GM21381 (cell line): ENCODE measurements around the gene FNDC4.
A peak's percentile ranks its signal among the peaks of the same experiment; 100 is the strongest.

Experiments used
- ATAC-seq: cut with Tn5 transposase; IDR thresholded peaks from one replicate; pipeline ENCODE4 v1.9.1; 2021; ENCODE audit warnings: mild to moderate bottlenecking, moderate library complexity; ENCODE audit not compliant: unreplicated experiment

FNDC4 gene

DNA sequence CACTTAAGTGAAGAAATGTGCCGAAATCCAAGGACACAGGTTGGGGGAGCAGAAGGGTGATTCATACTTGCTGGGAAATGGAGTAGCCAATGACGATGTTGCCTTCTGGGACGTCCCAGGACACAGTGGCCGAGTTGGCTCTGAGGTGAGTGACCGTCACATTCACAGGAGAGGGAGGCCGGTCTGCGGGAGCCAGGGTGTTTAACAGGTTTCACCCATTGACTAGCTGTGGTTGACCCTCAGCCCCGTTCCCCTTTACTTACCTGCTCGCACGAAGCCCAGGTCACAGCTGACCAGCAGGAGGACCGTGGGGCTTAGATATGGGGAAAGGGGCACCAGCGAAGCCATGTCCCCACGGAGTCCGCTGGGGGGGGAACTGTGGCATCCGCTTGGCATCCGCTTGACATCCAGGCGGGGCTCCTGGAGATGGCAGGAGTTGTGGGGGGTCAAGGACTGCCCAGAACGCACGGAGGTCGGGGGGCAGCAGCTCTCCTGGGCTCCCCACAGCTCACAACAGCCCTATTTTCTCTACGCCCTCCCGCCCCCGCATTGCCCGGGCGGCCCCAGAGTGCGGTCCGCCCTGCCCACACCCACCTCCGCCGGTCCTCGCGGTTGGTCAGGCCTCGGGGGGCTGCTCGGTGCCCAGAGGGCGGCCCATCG, 586 bp downstream of the FNDC4 start:
- no peak for ATAC-seq

GRCh38 chr2:27493948-27494283, 1.1 kb downstream of the FNDC4 start:
- no peak for ATAC-seq

- ATAC-seq = no peak
Measured at GRCh38 chr2:27492557-27492956, 2.4 kb downstream of the FNDC4 start.

DNA sequence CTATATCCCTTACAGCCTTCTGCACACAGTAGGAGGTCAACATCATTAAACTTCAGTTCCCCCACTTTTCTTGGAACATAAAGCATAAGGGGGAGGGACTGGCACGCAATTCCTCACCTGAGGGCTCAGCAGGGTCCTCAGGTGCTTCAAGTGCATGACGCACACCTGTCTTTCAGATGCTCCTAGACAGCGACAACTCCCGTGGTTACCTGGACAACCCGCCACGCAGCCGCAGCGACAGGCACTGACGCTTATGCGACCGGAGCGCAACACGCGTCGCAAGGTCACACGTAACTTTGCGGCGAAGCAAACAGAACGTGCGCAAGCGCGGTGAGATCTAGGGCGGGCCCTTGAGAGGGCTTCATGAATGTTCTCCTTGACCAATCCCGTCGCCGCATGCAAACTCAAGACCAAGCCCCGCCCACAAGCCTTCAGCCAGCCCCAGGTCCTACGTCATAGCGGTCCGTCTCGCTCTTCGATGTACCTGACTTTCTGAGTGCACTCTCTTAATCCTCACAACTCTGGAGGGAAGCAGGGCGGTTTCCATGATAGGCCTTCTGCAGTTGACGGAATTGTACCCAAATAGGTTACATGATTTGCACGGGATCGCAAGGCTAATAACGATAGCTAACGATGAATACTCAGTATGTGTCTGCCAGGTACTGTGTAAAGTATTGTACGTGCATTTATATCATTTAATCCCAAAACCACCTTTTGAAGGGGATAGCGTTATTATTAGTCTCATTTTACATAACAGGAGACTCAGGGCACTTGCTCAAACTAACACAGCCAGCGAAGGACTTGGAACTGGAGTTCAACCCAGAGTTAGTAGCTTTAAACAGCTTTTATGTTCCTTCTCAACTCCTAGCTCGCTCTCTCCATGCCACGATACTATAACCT, 5.3 kb downstream of the FNDC4 start, which contains the start of gene IFT172:
IFT172 (minus strand) TSS at position 246 of the 900 bp plus-strand sequence; CDS start at position 156, 90 bp downstream.
- peak; percentile 96 for ATAC-seq

GRCh38 chr2:27489118-27489497, 5.9 kb downstream of the FNDC4 start:
- peak; percentile 4 for ATAC-seq

DNA sequence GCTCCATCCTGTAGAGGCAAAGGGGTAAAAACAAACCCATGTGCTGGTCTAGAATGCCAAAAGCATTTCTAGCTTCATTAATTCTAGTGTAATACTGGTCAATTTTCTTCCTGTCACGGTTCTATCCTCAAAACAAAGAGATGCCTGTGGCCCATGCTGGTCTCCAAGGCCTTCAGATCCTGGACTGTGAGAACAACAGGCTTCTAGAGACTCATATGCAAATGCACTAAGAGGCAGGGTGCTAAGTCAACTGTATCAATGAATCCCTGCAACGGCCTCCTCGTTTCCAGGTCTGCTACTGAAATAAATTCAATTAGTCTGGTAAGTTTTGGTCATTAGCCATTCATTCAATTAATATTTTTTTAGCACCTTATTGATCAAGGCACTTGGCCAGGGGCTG, 9.5 kb downstream of the FNDC4 start:
- no peak for ATAC-seq

DNA sequence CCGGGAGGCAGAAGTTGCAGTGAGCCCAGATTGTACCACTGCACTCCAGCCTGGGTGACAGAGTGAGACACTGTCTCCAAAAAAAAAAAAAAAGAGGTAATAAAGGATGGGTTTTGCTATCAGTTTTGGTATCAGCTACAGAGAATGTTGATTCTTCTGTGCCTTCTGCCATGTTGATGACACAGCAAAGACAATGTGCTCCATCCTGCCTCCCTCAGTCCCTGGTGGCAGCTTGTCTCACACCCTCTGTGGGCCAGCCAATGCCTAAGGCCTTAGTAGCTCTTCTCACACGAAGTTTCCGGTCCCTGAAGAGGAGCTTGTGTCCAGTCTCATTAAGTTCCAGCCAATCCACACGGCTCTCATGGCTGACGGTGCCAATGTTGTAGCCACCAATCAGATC, 23.0 kb downstream of the FNDC4 start:
- no peak for ATAC-seq

- no peak for ATAC-seq
Measured at GRCh38 chr2:27464443-27464842, 30.6 kb downstream of the FNDC4 start.

GRCh38 chr2:27461118-27461517, 33.9 kb downstream of the FNDC4 start:
- no peak for ATAC-seq

GRCh38 chr2:27453968-27454367, 41.0 kb downstream of the FNDC4 start:
- ATAC-seq = no peak

DNA sequence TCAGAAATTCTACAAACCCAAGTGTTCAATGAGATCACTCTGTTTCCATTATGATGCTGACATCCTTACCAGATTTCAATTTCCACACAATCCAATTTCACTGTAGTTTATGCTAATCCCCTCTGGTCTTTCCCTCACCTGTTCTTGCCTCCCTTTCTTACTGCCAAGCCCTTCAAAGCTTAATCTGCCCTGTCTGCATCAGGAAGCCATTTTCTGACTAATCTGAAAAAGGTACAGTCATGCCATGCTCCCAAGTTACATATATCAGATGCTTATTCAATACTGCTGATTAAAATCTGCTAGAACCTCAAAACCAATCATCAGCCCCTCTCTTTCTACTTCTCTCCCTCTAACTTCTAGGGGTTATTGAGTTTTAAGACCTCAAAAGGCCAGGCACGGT, 43.9 kb downstream of the FNDC4 start:
- no peak for ATAC-seq

DNA sequence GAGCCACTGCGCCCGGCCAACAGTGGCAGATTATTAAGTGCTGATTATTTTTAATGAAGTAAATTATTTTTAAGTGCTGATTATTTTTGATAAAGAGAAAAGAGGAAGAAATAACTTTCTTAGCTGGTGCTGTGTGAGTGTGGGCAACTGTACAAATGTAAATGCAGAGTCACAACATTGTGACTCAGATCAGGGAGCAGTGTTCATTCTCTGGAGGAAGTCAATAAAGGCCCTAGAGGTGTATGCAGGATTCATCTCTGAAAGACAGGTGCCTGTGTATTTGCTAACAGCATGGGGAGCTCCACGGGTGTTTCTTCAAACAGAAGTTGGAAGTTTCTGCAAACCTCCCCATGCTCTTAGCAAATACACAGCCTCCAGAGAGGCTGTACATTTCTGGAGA, 46.6 kb downstream of the FNDC4 start:
- ATAC-seq = no peak

DNA sequence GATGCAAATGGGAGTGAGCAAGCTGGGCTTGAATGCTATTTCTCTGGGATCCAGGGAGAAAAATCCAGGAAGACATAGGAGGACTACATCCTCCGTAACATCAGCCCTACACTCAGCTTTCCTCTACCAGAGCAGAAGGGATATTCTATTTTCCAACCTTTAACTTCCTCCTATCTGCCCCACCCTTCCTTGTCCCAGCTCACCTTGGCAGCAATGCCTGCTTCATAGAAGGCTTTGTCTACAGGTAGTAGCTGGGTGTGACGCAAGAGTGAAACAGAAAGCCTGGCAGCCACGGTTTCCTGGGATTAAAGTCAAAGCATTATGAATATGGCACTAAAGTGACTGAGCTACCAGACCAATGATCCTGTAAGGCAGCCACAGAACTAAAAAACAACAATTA, 48.9 kb downstream of the FNDC4 start:
- no peak for ATAC-seq

DNA sequence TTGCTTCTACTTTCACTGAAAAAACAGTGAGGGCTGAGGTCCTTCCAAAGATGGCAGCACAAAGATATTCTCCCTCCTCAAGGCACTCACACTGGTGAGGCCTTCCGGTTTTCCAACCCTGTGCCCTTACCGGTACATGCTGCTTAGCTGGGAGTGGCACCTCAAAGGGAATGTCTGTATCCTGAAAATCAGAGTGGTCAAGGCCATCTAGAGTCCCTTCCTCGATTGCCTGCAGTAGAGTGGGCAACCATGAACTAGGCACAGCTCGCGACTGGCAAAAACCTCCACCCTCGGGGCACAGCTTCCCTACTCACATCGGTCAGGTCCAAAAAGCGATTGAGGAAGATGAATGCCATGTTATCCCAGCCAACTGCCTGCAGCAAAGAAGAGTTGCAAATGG, 49.4 kb downstream of the FNDC4 start:
- ATAC-seq = no peak

DNA sequence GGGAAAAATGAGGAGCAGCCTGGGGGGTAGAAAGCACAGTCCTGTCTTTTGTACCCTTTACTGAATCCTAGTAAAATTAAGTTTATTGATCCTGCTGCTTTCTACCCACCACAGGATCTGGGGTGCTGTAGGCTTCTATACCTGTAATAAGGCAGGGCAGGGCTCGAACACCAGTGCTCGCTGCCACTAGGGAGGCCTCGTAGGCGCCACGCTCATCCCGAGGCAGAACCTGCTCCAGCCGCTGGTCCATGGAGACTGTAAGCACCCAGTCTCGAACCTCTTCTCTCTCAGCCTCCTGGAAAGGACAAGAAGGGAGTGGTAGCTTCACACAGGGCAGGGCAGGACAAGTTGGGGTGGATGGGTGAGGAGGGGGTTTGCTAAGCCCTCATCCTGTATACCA, 49.8 kb downstream of the FNDC4 start:
- ATAC-seq = no peak

DNA sequence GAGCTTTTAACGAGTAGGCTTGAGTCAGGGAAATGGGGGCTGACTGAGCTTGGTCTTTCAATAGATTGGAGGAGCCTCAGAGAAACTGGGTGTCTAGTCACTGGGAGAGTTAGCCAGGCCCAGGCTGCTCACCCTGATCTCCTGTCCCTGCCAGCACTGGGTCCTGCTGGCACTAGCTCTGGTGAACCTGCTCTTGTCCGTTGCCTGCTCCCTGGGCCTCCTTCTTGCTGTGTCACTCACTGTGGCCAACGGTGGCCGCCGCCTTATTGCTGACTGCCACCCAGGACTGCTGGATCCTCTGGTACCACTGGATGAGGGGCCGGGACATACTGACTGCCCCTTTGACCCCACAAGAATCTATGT, 52.1 kb downstream of the FNDC4 start:
- ATAC-seq = no peak

DNA sequence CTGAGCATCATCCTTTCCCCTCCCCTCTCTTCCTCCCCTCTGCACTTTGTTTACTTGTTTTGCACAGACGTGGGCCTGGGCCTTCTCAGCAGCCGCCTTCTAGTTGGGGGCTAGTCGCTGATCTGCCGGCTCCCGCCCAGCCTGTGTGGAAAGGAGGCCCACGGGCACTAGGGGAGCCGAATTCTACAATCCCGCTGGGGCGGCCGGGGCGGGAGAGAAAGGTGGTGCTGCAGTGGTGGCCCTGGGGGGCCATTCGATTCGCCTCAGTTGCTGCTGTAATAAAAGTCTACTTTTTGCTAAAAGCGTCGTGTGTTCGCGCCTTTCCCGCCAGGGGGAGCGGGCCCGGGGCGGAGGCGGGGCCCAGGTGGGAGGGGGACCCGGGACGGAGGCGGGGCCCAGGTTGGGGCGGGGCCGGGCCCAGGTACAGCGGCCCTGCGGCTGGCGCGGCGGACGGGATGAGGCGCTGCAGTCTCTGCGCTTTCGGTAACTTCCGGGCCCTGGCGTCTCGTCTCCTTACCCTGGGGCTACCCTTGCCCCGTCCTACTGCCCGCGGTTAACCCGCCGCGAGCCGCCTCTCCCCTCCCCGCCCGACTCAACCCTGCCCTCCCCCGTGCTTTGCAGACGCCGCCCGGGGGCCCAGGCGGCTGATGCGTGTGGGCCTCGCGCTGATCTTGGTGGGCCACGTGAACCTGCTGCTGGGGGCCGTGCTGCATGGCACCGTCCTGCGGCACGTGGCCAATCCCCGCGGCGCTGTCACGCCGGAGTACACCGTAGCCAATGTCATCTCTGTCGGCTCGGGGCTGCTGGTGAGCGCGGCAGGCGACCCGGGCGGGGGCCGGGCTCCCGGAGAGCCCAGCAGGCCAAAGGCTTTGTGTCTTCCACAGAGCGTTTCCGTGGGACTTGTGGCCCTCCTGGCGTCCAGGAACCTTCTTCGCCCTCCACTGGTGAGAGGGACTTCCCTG, 52.8 kb downstream of the FNDC4 start, which contains the start of gene KRTCAP3:
KRTCAP3 (plus strand) TSS at position 424 of the 962 bp plus-strand sequence; CDS start at position 456, 32 bp downstream.
- no peak for ATAC-seq
